ENCODE results near the gene SYT7.

The SYT7 gene

GRCh38 chr11:61571869-61572268 is 9.0 kb downstream of the SYT7 start:
- no peak for DNase-seq (ENCODE audit: extremely low read depth, low read depth)
- TF ChIP-seq CTCF (IDR thresholded peaks at IDR 0.05; ENCODE audit: low read depth, low read length) = no peak

GRCh38 chr11:61571337-61571736 is 9.5 kb downstream of the SYT7 start:
- DNase-seq (ENCODE audit: extremely low read depth, low read depth) = no peak
- no peak for TF ChIP-seq CTCF (IDR thresholded peaks at IDR 0.05; ENCODE audit: low read depth, low read length)

GRCh38 chr11:61569701-61570100 is 11.2 kb downstream of the SYT7 start:
- no peak for TF ChIP-seq CTCF (IDR thresholded peaks at IDR 0.05; ENCODE audit: low read depth, low read length)
- no peak for DNase-seq (ENCODE audit: extremely low read depth, low read depth)

- DNase-seq (ENCODE audit: extremely low read depth, low read depth) = no peak
- TF ChIP-seq CTCF (IDR thresholded peaks at IDR 0.05; ENCODE audit: low read depth, low read length) = no peak
These were observed 11.9 kb downstream of the SYT7 start for GRCh38 chr11:61569018-61569417.

- DNase-seq (ENCODE audit: extremely low read depth, low read depth) = peak; percentile 29
- peak; percentile 7 for TF ChIP-seq CTCF (IDR thresholded peaks at IDR 0.05; ENCODE audit: low read depth, low read length)
These were observed 13.4 kb downstream of the SYT7 start for GRCh38 chr11:61567286-61568061.

- no peak for DNase-seq (ENCODE audit: extremely low read depth, low read depth)
- TF ChIP-seq CTCF (IDR thresholded peaks at IDR 0.05; ENCODE audit: low read depth, low read length) = no peak
These were observed 15.8 kb downstream of the SYT7 start for GRCh38 chr11:61564936-61565696.

- no peak for DNase-seq (ENCODE audit: extremely low read depth, low read depth)
- no peak for TF ChIP-seq CTCF (IDR thresholded peaks at IDR 0.05; ENCODE audit: low read depth, low read length)
These were observed 20.1 kb downstream of the SYT7 start for GRCh38 chr11:61560751-61561150.

All from AG09319 (cell line).